ENCODE data around the gene PCDH17. TPM values are rescaled to one million over a fixed set of nuclear protein-coding genes. Genes with fewer than 3 reads are reported as not detected.
A peak's percentile ranks its signal among the peaks of the same experiment; 100 is the strongest.

Gene PCDH17
- total RNA-seq, 1 donor from 2014 or later, result 3.1 TPM

DNA sequence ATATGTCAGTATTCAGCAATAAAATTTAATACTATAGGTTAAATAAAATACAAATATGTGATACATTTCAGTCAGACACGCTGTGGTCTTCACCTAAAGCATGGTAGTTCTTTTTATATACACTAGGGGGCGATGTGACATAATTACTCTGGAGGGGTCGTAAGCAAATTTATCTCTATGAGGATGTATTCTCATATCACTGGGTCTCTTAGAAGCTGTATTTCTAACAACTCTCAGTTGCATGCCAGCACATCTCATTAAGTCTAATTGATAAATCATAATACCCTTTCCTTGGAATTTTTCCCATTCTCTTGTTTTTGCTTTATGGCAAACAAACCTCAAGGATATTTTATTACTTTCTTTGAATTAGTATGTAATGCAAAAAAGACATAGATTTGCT is 3.9 kb upstream of the PCDH17 start:
- intact Hi-C loops (cut with micrococcal nuclease), result loop anchor here (5.0 kb wide), 1 partner anchor 230 kb away; no protein-coding TSS in a partner anchor
- TF ChIP-seq CTCF (IDR thresholded peaks at IDR 0.05; ENCODE audit: borderline replicate concordance), result peak; percentile 89
- DNase-seq, result no peak
- no peaks in the 10 kb centered on the region for H3K36me3 ChIP-seq
- no peaks in the 10 kb centered on the region for H3K9me3 ChIP-seq (replicated peaks)
- H3K27me3 ChIP-seq (ENCODE audit: low read depth), result peaks cover 45% of the 10 kb centered on the region
- H3K4me1 ChIP-seq, result peaks cover 36% of the 10 kb centered on the region
- H3K4me3 ChIP-seq, result no peak overlapping the region
- no peak overlapping the region for H3K27ac ChIP-seq (replicated peaks)

- TF ChIP-seq CTCF (IDR thresholded peaks at IDR 0.05; ENCODE audit: borderline replicate concordance), result no peak
- peaks cover 52% of the 10 kb centered on the region for H3K4me1 ChIP-seq
- H3K4me3 ChIP-seq, result peak overlapping the region; percentile 74
- no peaks in the 10 kb centered on the region for H3K36me3 ChIP-seq
- H3K27ac ChIP-seq (replicated peaks), result no peak overlapping the region
- intact Hi-C loops (cut with micrococcal nuclease), result loop anchor here (5.0 kb wide), 1 partner anchor 228 kb away; no protein-coding TSS in a partner anchor
- H3K9me3 ChIP-seq (replicated peaks), result no peaks in the 10 kb centered on the region
- DNase-seq, result no peak
- peaks cover 58% of the 10 kb centered on the region for H3K27me3 ChIP-seq (ENCODE audit: low read depth)
Measured at GRCh38 chr13:57629391-57629804, 2.1 kb upstream of the PCDH17 start.

DNA sequence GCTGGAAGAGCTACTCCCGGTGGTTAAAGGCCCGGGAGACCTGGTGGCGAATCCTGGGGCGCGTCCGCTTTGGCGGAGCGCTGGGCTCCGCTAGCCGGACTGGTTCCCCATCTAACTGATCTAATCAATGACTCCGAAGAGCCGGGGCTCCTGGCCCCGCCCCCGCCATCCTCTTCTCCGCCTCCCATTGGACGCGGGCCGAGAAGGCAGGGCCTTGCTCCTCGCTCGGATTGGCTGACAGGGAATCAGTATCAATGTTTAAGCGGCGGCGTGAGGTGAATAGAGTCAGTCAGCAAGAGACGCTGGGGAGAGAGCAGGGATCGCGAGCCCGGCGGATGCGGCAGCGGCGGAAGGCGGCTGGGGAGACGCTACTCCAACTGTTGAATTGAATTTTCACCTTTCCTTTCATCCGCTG is 1.7 kb upstream of the PCDH17 start:
- no peak for TF ChIP-seq CTCF (IDR thresholded peaks at IDR 0.05; ENCODE audit: borderline replicate concordance)
- Histone ChIP-seq H3K4me1 (peaks cover 57% of the 10 kb centered on the region), H3K36me3 (no peaks in the 10 kb centered on the region), H3K27me3 (ENCODE audit: low read depth) (peaks cover 62% of the 10 kb centered on the region), H3K9me3 (replicated peaks) (no peaks in the 10 kb centered on the region), H3K27ac (replicated peaks) (peak overlapping the region; percentile 86), H3K4me3 (peak overlapping the region; percentile 74)
- intact Hi-C loops (cut with micrococcal nuclease), result loop anchor here (5.0 kb wide), 1 partner anchor 227 kb away; no protein-coding TSS in a partner anchor
- DNase-seq, result peak; percentile 91

- peaks cover 67% of the 10 kb centered on the region for H3K27me3 ChIP-seq (ENCODE audit: low read depth)
- peak overlapping the region; percentile 74 for H3K4me3 ChIP-seq
- intact Hi-C loops (cut with micrococcal nuclease), result no loop called here
- H3K4me1 ChIP-seq, result peaks cover 58% of the 10 kb centered on the region
- no peaks in the 10 kb centered on the region for H3K36me3 ChIP-seq
- no peak for TF ChIP-seq CTCF (IDR thresholded peaks at IDR 0.05; ENCODE audit: borderline replicate concordance)
- no peak for DNase-seq
- H3K9me3 ChIP-seq (replicated peaks), result no peaks in the 10 kb centered on the region
- H3K27ac ChIP-seq (replicated peaks), result peak overlapping the region; percentile 86
Measured at GRCh38 chr13:57630661-57631595, 616 bp upstream of the PCDH17 start.

DNA sequence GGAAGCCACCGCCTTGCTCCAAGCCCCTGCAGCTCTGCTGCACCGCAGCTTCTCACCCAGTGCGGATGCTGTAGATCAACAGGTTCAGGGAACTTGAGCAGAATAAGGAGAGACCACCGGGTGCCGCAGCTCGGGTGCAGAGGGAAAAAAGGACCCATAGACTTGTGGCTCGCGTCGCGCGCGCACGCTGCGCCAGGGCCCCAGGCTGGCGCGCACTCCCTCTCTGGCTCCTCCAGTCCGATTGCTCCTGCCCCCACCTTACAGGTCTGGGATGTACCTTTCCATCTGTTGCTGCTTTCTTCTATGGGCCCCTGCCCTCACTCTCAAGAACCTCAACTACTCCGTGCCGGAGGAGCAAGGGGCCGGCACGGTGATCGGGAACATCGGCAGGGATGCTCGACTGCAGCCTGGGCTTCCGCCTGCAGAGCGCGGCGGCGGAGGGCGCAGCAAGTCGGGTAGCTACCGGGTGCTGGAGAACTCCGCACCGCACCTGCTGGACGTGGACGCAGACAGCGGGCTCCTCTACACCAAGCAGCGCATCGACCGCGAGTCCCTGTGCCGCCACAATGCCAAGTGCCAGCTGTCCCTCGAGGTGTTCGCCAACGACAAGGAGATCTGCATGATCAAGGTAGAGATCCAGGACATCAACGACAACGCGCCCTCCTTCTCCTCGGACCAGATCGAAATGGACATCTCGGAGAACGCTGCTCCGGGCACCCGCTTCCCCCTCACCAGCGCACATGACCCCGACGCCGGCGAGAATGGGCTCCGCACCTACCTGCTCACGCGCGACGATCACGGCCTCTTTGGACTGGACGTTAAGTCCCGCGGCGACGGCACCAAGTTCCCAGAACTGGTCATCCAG is 964 bp downstream of the PCDH17 start:
- Histone ChIP-seq H3K36me3 (no peaks in the 10 kb centered on the region), H3K27ac (replicated peaks) (peak overlapping the region; percentile 86), H3K27me3 (ENCODE audit: low read depth) (peaks cover 67% of the 10 kb centered on the region), H3K4me1 (peaks cover 58% of the 10 kb centered on the region), H3K4me3 (peak overlapping the region; percentile 74), H3K9me3 (replicated peaks) (no peaks in the 10 kb centered on the region)
- intact Hi-C loops (cut with micrococcal nuclease), result no loop called here
- no peak for TF ChIP-seq CTCF (IDR thresholded peaks at IDR 0.05; ENCODE audit: borderline replicate concordance)
- DNase-seq, result no peak
